GM12872 (cell line): Measurements from ENCODE around the gene TCF23.

Source experiments
- CTCF ChIP-seq: IDR thresholded peaks from 3 replicates; pipeline ENCODE4 v1.5.1; 2011; ENCODE audit warnings: low read depth, mild to moderate bottlenecking, low read length, moderate library complexity; ENCODE audit not compliant: insufficient read depth

TCF23 gene

GRCh38 chr2:27154488-27154887 lies 5.7 kb downstream of the TCF23 start:
- TF ChIP-seq CTCF = no peak

- no peak for TF ChIP-seq CTCF
Measured at GRCh38 chr2:27155069-27155520, 6.3 kb downstream of the TCF23 start.

GRCh38 chr2:27158468-27158867 lies 9.7 kb downstream of the TCF23 start:
- TF ChIP-seq CTCF = no peak

- no peak for TF ChIP-seq CTCF
Measured at GRCh38 chr2:27159271-27159670, 10.5 kb downstream of the TCF23 start.

GRCh38 chr2:27160191-27160590 lies 11.4 kb downstream of the TCF23 start:
- TF ChIP-seq CTCF = no peak

- no peak for TF ChIP-seq CTCF
Measured at GRCh38 chr2:27162151-27163121, 13.6 kb downstream of the TCF23 start.

- TF ChIP-seq CTCF = no peak
Measured at GRCh38 chr2:27164960-27165763, 16.4 kb downstream of the TCF23 start.
